ENCODE results near the gene HMG20B.

Gene HMG20B

DNA sequence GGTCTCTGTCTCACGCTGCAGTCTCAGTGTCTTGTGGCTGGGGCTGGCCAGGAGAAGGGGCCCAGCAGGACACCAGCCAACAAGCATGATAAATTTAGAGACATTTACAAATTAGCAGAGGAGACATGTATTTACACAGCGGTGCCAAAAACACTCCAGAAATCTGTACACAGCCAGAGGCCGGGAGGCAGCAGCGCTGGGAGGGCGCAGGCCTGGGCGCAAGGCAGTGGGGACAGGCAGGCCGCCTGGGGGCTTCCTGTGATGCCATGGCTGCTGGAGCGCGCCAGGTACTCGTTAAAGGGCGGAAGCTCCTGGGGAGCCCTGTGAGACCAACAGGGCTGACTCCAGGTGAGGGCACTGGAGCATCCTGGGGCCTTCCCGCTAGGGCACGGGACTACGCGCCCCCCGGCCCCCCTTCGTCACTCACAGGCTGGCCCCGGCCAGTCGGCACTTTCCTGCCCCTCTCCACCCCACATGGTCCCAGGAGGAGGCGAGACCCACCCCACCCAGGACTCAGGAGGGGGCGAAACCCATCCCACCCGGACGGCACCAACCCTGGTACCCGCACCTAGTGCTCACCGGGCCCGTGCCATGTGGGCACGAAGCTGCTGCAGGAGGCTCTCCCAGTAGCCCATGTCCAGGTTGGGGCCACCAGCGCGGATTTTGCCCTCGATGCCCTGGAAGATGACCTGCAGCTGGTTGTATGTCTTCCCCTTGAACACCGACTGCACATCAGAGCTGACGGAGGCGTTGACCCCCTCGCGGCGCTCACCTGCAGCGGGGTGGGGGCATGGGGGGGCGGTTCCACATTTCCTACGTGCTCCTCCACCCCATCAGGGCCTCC is 41.3 kb downstream of the HMG20B start:
- Histone ChIP-seq H3K9me3 (ENCODE audit: control insufficient read depth, low read length) (no peaks in the 10 kb centered on the region), H3K4me1 (ENCODE audit: control insufficient read depth, insufficient read depth, low read length) (no peaks in the 10 kb centered on the region), H3K27me3 (ENCODE audit: control insufficient read depth, insufficient read depth, low read length, poor library complexity, severe bottlenecking) (no peaks in the 10 kb centered on the region), H3K27ac (ENCODE audit: insufficient read depth, low read depth, low read length, poor library complexity, severe bottlenecking) (no peak overlapping the region), H3K4me3 (ENCODE audit: insufficient read depth, low read depth, low read length) (no peak overlapping the region), H3K36me3 (ENCODE audit: control insufficient read depth, insufficient read depth, low read length) (peaks cover 11% of the 10 kb centered on the region)
- whole genome bisulfite sequencing, 2 experiments = 94% methylated on average over 39 of the region's 39 CpGs

- peaks cover 8% of the 10 kb centered on the region for H3K36me3 ChIP-seq (ENCODE audit: control insufficient read depth, insufficient read depth, low read length)
- 91 to 92% methylated on average over 17 of the region's 18 CpGs for WGBS, 2 experiments
- H3K9me3 ChIP-seq (ENCODE audit: control insufficient read depth, low read length) = no peaks in the 10 kb centered on the region
- no peak overlapping the region for H3K4me3 ChIP-seq (ENCODE audit: insufficient read depth, low read depth, low read length)
- no peaks in the 10 kb centered on the region for H3K27me3 ChIP-seq (ENCODE audit: control insufficient read depth, insufficient read depth, low read length, poor library complexity, severe bottlenecking)
- no peak overlapping the region for H3K27ac ChIP-seq (ENCODE audit: insufficient read depth, low read depth, low read length, poor library complexity, severe bottlenecking)
- no peaks in the 10 kb centered on the region for H3K4me1 ChIP-seq (ENCODE audit: control insufficient read depth, insufficient read depth, low read length)
Measured at GRCh38 chr19:3614858-3615505, 42.2 kb downstream of the HMG20B start.

GRCh38 chr19:3615524-3616135 is 42.9 kb downstream of the HMG20B start:
- Histone ChIP-seq H3K9me3 (ENCODE audit: control insufficient read depth, low read length) (no peaks in the 10 kb centered on the region), H3K36me3 (ENCODE audit: control insufficient read depth, insufficient read depth, low read length) (peaks cover 6% of the 10 kb centered on the region), H3K4me3 (ENCODE audit: insufficient read depth, low read depth, low read length) (no peak overlapping the region), H3K27ac (ENCODE audit: insufficient read depth, low read depth, low read length, poor library complexity, severe bottlenecking) (no peak overlapping the region), H3K27me3 (ENCODE audit: control insufficient read depth, insufficient read depth, low read length, poor library complexity, severe bottlenecking) (no peaks in the 10 kb centered on the region), H3K4me1 (ENCODE audit: control insufficient read depth, insufficient read depth, low read length) (no peaks in the 10 kb centered on the region)
- 93 to 95% methylated on average over 26 of the region's 26 CpGs for WGBS, 2 experiments

- no peaks in the 10 kb centered on the region for H3K9me3 ChIP-seq (ENCODE audit: control insufficient read depth, low read length)
- H3K36me3 ChIP-seq (ENCODE audit: control insufficient read depth, insufficient read depth, low read length) = no peaks in the 10 kb centered on the region
- WGBS, 2 experiments = 79 to 81% methylated on average over 19 of the region's 19 CpGs
- H3K27me3 ChIP-seq (ENCODE audit: control insufficient read depth, insufficient read depth, low read length, poor library complexity, severe bottlenecking) = no peaks in the 10 kb centered on the region
- H3K4me3 ChIP-seq (ENCODE audit: insufficient read depth, low read depth, low read length) = no peak overlapping the region
- no peaks in the 10 kb centered on the region for H3K4me1 ChIP-seq (ENCODE audit: control insufficient read depth, insufficient read depth, low read length)
- no peak overlapping the region for H3K27ac ChIP-seq (ENCODE audit: insufficient read depth, low read depth, low read length, poor library complexity, severe bottlenecking)
Measured at GRCh38 chr19:3617463-3617862, 44.7 kb downstream of the HMG20B start.

DNA sequence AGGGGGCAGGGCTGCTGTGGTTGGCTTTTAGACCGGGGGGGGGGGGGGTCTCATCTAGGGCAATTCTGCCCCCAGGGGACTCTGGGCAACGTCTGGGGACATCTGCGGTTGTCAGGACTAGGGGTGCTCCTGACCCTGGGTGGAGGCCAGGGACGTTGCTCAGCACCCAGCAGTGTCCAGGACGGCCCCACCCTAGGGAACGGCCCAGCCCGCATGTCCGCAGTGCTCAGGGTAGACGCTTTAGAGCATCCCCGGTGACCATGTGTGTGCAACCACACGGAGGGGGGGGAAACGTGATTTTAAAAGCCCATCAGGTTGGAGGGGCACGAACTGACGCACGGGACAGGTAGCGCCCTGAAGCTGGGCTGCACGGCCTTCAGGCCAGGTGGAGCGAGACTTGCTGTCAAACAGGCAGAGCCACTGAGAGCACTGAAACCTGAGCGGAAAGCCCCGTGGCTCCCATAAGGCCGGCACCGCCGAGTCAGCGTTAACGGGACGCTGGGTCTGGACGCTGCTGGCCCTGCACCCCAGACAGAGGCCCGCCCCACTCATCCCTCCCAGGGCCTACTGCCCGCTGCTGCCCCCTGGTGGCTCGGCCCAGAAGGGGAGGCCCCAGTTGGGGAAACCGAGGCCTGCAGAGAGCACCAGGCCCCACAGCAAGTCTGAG is 45.5 kb downstream of the HMG20B start:
- Histone ChIP-seq H3K9me3 (ENCODE audit: control insufficient read depth, low read length) (no peaks in the 10 kb centered on the region), H3K4me1 (ENCODE audit: control insufficient read depth, insufficient read depth, low read length) (no peaks in the 10 kb centered on the region), H3K27ac (ENCODE audit: insufficient read depth, low read depth, low read length, poor library complexity, severe bottlenecking) (no peak overlapping the region), H3K36me3 (ENCODE audit: control insufficient read depth, insufficient read depth, low read length) (no peaks in the 10 kb centered on the region), H3K27me3 (ENCODE audit: control insufficient read depth, insufficient read depth, low read length, poor library complexity, severe bottlenecking) (no peaks in the 10 kb centered on the region), H3K4me3 (ENCODE audit: insufficient read depth, low read depth, low read length) (no peak overlapping the region)
- WGBS, 2 experiments = 79% methylated on average over 31 of the region's 31 CpGs

DNA sequence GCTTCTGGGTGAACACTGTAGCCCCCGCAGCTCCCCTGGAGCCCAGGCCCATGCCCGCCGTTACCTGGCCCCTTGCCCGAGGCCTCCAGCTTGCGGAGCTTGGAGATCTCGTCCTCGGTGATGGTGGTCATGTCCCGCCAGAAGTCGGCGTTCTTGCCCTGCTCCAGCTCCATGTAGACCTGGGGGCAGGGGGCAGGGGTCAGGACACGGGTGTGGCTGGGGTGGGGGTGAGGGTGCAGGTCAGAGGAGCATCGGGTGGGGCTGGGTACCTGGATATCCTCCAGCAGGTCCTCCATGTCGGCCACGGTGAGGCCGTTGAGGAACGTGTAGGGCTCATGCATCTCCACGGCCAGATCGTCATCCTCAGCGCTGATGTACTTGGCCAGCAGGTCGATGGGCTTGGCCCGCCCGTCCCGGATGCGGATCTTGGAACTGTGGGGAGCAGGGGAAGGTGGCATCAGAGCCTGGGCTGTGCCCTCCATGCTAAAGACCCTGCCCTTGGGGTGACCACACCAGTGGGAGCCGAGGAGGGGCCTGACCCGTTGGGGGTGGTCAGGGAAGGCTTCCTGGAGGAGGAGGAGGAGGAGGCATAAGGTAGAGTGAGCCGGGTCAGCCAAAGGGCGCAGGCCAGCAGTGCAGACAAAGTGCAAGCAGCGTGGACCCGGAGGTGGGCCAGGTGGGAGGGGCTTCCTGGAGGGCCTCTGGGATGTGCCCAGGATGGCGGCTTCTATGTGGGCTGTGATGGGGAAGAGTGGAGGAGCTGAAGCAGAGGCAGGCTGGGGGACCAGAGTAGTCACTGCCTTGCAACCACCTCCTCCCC is 46.3 kb downstream of the HMG20B start:
- H3K9me3 ChIP-seq (ENCODE audit: control insufficient read depth, low read length) = no peaks in the 10 kb centered on the region
- no peaks in the 10 kb centered on the region for H3K36me3 ChIP-seq (ENCODE audit: control insufficient read depth, insufficient read depth, low read length)
- WGBS, 2 experiments = 96% methylated on average over 31 of the region's 31 CpGs
- H3K27me3 ChIP-seq (ENCODE audit: control insufficient read depth, insufficient read depth, low read length, poor library complexity, severe bottlenecking) = no peaks in the 10 kb centered on the region
- no peak overlapping the region for H3K4me3 ChIP-seq (ENCODE audit: insufficient read depth, low read depth, low read length)
- no peaks in the 10 kb centered on the region for H3K4me1 ChIP-seq (ENCODE audit: control insufficient read depth, insufficient read depth, low read length)
- no peak overlapping the region for H3K27ac ChIP-seq (ENCODE audit: insufficient read depth, low read depth, low read length, poor library complexity, severe bottlenecking)

- Histone ChIP-seq H3K4me1 (ENCODE audit: control insufficient read depth, insufficient read depth, low read length) (no peaks in the 10 kb centered on the region), H3K9me3 (ENCODE audit: control insufficient read depth, low read length) (no peaks in the 10 kb centered on the region), H3K27me3 (ENCODE audit: control insufficient read depth, insufficient read depth, low read length, poor library complexity, severe bottlenecking) (no peaks in the 10 kb centered on the region), H3K27ac (ENCODE audit: insufficient read depth, low read depth, low read length, poor library complexity, severe bottlenecking) (no peak overlapping the region), H3K4me3 (ENCODE audit: insufficient read depth, low read depth, low read length) (no peak overlapping the region), H3K36me3 (ENCODE audit: control insufficient read depth, insufficient read depth, low read length) (no peaks in the 10 kb centered on the region)
- 94 to 96% methylated on average over 17 of the region's 17 CpGs for WGBS, 2 experiments
Measured at GRCh38 chr19:3619631-3620012, 46.9 kb downstream of the HMG20B start.

DNA sequence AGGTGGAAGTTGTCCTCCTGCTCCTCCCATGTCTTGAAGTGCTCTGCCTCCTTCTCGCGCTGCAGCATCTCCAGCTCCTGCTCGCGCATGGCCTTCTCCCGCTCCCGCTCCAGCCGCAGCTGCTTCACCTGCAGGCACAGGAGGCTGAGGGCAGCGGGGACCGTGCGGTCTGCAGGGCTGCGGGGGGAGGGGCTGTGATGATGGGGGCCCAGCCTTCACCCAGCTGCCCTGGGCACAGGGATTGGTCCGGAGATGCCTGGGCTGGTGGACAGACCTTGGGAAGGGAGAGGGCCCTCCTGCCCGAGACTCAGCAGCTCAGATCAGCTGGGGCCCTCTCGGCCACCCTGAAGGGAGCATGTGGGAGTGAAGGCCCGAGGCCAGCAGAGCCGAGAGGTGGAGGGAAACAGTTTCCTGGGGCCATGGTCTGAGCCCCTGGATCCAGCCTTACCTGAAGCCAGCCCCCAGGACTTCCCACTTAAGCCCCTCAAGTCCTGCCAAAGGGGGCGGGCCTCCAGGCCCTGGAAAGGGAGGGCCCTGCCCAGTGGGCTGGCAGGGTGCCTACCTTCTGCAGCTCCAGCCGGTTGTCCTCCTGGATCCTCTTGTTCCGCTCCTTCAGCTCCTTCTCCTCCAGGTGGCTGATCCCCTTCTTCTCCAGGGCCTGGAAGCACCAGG is 47.5 kb downstream of the HMG20B start:
- Histone ChIP-seq H3K9me3 (ENCODE audit: control insufficient read depth, low read length) (no peaks in the 10 kb centered on the region), H3K27me3 (ENCODE audit: control insufficient read depth, insufficient read depth, low read length, poor library complexity, severe bottlenecking) (no peaks in the 10 kb centered on the region), H3K4me1 (ENCODE audit: control insufficient read depth, insufficient read depth, low read length) (no peaks in the 10 kb centered on the region), H3K27ac (ENCODE audit: insufficient read depth, low read depth, low read length, poor library complexity, severe bottlenecking) (no peak overlapping the region), H3K4me3 (ENCODE audit: insufficient read depth, low read depth, low read length) (no peak overlapping the region), H3K36me3 (ENCODE audit: control insufficient read depth, insufficient read depth, low read length) (no peaks in the 10 kb centered on the region)
- 93 to 94% methylated on average over 19 of the region's 19 CpGs for WGBS, 2 experiments

DNA sequence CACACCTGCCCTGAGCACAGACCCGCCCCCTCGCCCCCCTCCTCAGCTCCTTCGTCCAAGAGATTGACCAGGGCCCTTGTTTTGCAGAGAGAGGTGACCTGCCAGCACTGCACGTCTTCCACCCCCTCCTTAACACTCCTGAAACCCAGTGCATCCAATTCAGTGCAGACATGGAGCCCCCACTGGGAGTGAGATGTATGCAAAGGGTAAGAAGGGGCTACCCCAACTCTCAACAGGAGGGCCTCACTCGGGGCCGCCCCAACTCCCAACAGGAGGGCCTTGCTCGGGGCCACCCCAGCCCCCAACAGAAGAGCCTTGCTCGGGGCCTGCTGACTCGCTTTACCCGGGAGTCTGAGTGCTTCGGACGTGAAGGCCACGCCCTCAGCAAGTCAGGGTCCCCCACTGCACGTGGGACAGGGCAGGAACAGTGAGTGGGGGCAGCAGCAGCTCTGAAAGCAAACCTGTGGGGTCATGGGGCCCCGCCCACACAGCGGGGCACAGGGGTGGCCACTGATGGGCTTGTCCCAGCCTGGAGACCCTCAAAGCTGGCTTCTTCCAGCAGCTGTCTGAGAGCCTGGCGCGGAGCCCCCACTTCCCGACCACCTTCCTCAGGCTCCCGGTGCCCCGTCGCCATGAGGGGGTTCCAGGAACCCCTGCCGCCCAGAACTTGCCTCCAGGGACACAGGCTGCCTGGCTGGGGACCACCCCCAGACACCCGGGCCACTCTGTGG is 48.2 kb downstream of the HMG20B start:
- 92 to 93% methylated on average over 24 of the region's 24 CpGs for WGBS, 2 experiments
- H3K27me3 ChIP-seq (ENCODE audit: control insufficient read depth, insufficient read depth, low read length, poor library complexity, severe bottlenecking) = no peaks in the 10 kb centered on the region
- no peaks in the 10 kb centered on the region for H3K36me3 ChIP-seq (ENCODE audit: control insufficient read depth, insufficient read depth, low read length)
- peaks cover 4% of the 10 kb centered on the region for H3K4me1 ChIP-seq (ENCODE audit: control insufficient read depth, insufficient read depth, low read length)
- H3K27ac ChIP-seq (ENCODE audit: insufficient read depth, low read depth, low read length, poor library complexity, severe bottlenecking) = no peak overlapping the region
- H3K9me3 ChIP-seq (ENCODE audit: control insufficient read depth, low read length) = no peaks in the 10 kb centered on the region
- H3K4me3 ChIP-seq (ENCODE audit: insufficient read depth, low read depth, low read length) = no peak overlapping the region

Measured in ectodermal cell (in vitro differentiated cells).